HG02943 (cell line): ENCODE measurements around the gene GRIN3A.

Source experiments
- ATAC-seq: cut with Tn5 transposase; IDR thresholded peaks from one replicate; pipeline ENCODE4 v1.9.1; 2021; ENCODE audit warnings: mild to moderate bottlenecking, low read depth, moderate library complexity; ENCODE audit not compliant: unreplicated experiment

Gene GRIN3A

DNA sequence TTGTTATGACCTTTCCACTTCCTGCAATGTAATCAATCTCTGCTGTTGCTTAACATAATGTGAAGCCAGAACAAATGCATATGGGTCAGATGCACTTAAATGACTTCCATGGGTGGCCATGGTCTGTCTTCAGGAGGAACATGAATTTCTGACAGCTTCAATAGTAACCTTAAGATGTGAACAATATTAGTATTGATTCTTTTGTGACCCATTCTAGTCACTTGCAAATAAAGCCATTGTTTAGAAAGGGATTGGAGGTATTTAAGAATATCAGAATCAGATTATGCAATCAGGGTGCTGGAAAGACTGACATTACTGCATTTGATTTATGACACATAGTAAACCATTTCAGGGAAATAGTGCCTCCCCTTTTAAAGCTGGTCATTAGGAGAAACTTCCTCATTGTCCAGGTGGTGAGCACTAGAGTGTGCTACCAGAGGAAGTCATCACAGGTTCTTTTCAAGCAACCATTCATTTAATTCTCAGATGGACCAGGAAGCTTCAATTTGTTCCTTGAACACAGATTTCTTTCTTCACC is 32.1 kb downstream of the GRIN3A start:
- no peak for ATAC-seq

DNA sequence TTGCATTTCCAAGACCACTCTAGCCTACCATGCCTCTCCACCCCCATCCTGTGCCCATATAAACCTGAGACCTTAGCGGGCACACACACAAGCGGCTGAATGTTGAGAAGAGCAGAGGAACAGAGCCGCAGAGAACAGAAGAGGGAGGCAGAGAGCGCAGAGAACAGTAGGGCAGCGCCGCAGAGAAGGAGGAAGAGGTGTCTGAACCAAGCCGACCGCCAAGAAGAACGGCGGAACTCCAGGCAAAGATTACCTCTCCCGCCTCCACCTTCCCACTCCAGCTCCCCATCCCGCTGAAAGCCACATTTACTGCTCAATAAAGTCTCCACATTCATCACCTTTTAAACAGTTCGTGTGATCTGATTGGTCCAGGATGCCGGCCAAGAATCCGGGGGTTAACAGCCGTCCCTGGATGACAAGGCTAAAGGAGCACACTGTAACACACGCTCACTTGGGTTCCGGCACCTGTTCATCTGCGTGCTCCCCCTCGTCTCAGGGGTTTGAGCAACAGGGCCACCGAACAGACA is 33.2 kb downstream of the GRIN3A start:
- ATAC-seq: peak; percentile 74

DNA sequence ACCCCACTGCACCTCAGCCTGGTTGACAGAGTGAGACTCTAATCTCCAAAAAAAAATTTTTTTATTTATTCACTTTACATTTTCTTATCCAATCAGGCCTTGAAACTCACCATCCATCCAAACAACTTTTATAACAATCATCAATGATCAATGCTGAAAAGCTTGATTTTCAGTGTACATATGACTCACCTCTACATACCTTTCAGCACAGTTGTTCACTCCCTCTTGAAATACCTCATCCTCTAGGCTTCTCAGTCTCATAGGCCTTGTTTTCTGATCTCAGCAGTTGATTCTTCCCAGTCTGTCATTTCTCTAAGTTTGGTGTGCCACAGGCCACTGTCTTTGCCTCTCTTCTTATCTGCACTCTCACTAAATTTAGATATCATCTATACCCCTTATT is 36.2 kb downstream of the GRIN3A start:
- no peak for ATAC-seq

DNA sequence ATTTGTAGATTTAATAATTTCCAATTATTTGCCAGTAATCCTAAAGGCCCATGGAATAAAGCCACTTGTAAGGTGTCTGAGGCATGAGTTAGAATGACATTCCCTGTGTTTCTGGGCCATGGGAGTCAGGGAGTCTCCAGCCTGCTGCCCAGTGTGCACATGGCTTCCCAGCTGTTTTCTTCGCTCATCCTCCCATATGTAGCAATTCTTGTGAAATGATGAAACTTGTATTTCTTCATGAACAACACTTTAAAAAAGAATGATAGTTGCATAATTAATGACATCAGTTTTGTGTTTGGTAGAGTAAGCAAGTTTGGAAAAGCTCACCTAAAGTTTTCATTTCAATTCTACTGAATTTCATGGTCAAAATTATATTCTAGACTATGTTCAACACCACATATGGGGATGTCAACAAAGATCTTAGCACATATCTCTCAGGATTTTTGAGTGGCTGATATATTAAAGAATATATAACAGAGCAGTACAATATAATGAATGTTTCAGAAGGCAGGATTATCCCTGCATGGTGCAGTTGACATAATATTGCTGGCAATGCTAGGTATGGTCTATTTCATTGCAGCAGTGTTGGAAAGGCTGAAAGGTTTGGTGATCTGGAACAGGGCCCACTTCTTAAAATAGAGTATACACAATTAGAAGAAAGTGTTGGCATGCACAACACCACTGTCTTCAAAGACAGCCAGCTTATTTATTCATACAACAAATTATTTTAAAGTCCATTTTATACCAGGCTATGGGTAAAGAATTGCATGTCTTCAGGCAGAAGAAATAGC is 44.7 kb downstream of the GRIN3A start:
- no peak for ATAC-seq

DNA sequence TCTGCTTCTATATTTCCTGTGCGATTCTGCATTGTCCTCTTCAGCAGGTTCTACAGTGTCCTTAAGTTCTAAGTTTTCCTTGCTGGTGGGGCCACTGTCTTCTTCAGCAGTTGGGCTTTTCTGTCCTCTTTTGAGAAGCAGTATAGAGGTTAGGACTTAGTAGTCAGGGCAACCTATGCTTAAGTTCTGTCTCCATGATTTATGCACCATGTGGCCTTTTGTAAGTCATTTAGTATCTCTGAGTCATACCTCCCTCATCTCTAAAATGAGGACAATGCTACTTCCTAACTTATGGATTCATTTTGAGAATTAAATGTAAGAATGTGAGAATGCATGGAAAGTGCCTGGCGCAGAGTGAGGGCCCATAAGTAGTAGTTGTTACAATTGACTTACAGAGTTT is 46.8 kb downstream of the GRIN3A start:
- ATAC-seq: no peak

DNA sequence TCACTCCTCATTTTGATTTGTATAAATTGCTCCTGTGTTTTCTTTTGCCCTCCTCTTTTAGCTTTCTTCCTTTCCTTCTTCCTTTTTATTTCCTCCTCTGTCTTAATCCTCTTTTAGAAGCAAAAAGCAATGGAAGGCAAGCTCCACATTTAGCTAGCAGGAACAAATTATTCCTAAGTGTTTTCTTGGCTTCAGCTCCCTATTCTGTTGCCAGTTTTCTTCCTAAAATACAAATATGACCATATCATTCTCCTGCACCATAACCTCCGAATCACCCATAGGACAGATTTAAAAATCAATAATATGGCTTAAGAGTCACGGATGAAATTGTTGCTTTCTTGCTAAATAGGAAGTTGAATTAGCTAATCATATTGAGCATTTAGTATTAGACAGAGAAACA is 49.4 kb downstream of the GRIN3A start:
- ATAC-seq: no peak

DNA sequence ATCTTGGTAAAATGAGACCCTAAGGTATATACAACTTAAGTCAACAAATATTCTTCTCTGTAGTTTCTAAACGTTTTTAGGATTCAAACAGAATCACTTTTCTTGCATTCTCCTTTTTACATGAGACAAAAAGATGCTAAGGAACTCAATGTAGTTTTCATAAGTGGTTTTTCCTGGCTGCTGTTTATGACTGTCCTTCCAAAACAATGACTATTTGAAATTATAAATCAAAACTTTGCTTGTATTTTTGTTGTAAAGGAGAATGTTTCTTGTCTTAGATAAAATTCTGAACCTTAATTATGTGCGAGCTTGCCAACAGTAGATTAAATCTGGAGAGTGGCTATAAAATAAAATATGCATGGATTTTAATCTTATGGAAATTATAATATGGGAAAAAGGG is 53.8 kb downstream of the GRIN3A start:
- no peak for ATAC-seq

DNA sequence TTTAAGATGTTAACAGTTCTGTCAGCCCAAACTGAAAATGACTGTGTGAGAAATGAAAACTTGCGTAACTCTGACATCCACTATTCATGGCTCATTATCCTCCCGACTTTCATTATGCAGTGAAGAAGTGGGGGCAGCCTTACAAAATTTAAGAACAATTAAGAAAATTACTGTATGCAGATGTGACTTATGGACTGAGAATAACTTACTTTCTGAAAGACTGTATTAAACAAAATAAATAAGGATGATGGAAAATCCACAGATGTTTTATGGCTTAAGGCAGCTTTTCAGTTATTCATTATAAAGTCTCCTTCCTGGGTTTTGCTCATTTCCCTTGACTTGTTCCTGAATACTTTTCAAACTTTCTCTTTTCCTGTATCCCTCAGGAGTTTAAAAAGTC is 55.2 kb downstream of the GRIN3A start:
- no peak for ATAC-seq

DNA sequence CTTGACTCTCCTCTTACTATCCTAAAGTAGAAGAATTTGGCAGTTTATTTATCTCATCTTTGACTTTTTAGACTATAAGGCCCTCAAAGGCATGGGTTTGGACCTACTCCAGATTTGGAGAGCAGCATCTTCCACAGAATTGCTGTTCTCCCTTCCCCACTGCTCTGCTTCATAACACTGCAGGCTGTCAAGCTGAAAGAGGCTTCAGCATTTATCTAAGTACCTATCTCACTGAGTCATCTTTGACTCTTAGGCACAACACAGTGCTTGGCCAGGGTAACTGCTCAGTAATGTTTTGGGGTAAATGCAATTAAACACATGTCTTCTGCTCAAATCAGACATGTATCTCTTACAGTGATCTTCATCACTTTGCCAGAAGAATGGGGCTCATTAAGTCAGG is 60.6 kb downstream of the GRIN3A start:
- ATAC-seq: no peak

DNA sequence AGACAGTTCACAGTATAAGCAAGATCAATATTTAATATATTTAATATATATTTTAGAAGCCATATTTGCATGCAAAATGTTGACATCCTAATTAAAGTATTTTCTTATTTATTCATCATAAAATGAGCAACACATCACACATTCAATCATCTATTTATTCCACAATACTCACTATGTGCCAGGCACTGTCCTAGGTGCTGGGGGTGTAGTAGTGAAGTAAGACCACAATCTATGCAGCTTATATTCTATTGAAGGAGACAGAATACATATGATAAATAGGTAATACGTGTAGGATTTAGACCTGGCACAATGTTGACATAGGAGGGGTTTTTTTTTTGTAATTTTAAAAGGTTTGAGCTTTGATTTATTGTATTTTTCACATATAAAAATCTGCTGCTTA is 63.1 kb downstream of the GRIN3A start:
- ATAC-seq: no peak

DNA sequence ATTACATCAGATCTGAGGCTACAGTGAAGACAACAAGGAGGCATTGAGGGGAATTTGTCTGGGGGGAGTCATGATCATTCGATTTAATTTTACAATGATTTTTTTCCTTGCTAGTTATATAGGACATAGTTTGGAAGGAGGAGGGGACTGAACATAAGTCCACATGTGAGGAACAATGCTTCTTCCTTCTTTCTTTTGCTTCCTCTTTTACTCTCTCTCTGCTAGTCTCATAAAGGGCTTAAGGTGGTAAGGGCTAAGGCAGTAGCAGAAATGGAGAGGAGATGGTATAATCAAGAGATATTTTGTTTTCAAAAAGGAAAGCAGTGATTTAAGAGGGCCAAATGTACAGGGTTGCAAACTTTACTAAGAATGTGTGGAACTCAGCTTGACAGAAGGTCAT is 64.3 kb downstream of the GRIN3A start:
- no peak for ATAC-seq

DNA sequence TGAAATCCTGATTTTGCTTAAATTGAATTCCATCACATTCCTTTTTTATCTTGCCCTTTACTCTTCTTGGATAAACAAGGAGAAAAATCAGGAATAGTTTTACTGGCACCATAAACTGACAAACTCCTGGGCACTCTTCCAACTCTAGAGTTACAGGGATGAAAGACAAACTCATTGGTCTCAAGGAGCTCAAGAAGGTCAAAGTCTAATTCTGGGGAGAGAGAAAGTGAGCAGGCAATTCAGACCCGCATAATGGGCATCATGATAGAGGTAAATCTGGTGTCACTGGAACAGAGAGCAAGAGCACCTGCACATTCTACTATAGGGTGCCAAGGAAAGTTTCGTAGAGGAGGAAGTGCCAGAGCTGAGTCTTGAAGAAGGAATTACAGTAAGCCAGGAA is 64.8 kb downstream of the GRIN3A start:
- ATAC-seq: no peak

DNA sequence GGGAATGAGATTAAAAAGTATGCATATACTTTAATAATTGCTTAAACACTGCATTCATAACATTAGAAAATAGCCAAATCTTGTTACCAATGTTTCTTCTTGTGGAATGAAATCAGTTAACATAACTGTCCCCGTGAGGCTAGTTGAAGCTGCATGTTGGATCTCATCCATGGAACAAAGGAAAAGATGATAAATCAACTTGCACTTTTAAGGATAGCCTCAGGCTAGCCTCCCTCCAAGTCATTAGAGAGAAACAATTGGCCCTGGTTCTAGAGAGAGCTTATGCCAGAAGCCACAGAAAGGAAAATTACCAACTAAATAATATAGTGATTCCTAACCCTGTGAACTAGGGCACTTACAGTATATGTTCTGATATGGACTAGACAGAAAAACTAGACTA is 66.9 kb downstream of the GRIN3A start:
- ATAC-seq: no peak

DNA sequence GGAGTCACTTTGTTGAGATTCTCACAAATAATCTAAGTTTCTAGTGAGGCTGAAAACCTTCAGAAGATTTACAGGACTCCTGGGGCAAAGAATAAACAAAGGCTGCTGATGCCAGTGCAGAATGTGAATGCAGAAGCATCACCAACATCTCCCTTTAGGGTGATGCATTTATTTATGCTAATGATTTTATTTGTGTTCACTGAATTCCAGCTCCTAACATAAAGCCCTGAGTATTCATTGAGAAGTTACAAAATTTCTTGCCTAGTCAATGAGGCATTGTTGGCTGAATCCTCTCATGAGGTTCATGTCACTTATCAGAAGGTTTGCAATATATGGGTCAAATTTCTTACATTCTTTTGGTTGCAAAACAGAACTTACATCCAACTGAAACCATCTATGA is 70.0 kb downstream of the GRIN3A start:
- ATAC-seq: no peak

DNA sequence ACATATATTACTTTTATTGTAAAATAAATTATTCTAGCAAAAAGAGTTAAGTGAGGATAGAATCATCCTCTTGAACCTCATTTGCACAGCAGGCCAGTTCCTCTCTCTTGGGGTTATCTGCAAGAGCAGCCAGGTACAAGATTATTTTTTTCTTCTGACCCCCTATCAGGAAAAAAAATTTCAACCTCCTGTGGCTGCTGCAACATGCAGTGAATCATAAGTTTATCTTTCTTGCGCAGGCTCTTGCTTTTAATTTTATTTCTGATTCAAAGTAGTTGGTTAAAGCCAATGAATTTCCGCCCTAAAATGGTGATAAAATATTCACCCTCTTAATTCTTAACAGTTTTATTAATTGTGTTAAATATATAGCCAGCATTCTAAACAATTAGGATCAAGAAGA is 74.0 kb downstream of the GRIN3A start:
- ATAC-seq: no peak

DNA sequence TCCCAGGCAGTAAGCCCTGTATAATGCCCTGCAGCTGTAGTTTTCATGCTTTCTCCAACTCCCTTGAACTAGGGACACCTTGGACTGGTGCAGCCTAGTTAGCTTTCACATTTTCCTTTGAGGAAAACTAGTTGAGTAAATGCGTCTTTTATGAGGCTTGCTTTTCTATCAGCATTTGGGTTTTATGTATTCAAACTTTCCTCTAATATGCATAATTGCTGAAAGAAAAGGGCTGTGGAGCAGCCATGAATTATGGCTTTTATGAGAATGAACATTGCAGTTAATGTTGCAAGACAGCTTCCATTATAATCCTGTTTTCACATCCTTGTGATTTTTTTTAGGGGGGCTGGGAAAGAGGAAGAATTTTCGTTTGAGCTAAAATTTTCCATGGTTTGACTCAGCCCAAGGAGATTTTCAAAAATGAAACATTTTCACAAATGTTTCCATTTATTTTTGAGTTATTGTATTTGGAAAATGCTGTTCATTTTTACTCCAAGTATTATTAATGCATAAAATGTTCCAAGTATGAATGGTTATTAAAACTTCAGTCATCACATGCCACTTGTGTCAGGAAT is 85.8 kb downstream of the GRIN3A start:
- ATAC-seq: no peak

DNA sequence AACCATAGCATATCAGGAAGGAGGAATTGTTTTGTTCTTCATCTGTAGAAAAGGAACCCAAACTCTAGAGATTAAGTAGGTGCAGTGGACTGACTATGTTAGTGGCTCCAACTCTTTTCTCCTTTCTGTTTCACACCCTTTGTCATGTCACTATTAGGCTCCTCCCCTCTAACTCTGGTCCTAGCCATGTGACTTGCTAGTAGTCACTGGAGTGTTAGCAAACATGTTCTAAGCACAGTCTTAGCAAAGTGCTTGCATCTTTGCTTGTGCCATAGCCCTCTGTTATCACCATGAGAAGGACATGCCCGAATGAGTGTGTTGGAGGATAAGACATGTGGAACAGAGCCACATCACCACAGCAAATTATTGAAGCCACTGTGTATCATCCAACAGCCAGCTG is 88.3 kb downstream of the GRIN3A start:
- ATAC-seq: no peak

DNA sequence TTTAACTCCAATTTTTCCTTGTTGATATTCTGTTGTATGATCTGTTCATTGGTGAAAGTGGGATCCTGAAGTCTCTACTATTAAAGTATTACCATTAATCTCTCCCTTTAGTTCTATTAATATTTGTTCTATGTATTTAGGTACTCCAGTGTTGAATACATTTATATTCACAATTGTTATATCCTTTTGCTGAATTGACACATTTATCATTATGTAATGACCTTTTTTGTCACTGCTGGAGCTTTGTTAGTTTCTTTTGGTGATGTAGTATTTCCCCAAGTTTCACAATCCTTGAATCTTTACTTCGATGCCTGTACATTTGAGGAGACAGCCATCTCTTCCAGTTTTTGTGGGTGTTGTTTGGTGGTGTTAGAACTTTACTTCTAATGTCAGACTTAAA is 90.0 kb downstream of the GRIN3A start:
- no peak for ATAC-seq

DNA sequence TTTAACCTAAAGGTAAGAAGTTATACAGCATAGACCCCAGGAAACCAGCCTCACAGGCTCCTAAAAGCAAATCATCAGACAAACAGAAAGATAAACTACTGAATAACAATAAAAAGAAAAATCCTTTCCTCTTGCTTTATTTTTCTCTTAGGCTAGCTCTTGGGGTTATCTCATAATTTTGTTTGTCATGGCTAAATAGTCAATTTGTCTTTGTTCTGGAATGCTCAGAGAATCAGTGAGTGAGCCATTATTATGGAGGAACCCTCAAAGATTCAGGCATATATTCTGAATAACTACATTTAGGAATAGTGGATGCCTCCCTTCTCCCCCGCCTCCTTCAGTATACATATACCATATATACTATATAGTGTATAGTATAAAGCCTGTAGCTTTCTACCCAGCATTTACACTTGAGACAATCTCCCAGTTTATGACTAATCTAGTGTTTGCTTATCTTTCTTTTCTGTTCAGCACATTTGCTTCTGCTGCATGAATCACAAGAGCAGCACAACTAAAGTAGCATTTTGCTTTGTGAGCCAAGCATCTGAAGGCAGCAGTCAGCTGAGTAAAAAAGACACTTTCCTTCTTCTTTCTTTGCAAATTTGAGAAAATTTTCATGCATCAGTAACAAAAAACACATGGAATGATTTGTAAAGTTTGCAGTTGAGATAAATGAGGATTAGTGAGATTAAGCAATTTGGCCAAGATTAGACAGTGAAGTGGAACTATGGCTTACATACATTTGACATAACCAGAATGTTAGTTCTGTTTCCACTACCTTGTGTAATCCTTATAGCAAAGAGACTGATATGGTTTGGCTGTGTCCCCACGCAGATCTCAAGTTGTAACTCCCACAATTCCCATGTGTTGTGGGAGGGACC is 98.4 kb downstream of the GRIN3A start:
- ATAC-seq: no peak

DNA sequence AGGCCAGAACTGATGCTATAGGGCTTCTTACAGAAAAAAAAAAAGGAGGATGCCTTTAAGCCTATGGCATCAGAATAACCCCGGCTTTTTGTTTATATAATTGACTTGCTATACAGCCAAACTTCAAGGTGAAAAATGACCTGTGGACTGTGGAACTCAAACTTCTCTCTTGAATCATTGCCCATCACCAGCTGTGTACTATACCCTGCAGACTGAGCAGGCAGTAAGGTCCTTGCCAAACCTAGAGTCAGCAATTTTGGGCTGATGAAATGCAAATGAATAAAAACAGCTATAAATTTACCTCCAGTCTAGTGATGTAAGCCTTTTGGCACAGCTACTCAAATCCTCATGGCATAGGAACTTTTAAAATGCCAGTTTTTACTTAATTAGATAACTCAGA is 99.1 kb downstream of the GRIN3A start:
- ATAC-seq: no peak

DNA sequence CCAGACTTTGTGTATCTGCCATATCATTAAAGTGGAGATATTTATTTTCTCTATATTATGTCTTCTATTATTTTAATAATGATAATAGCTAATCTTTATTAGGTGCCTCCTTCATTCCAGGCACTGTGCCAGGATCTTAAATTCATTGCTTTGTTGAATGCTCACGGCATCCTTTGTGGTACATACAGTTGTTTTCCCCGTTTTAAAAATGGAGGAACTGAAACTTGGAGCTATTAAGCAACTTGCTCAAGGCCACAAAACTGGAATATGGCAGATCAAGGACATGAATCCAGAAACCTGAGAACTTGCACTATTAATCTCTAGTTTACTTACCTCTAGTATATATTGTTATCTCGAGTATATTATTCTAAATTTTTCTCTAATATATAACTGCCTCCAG is 102.2 kb downstream of the GRIN3A start:
- ATAC-seq: no peak
